ENCODE measurements around the gene TAC4. TPM values are rescaled to one million over a fixed set of nuclear protein-coding genes. Genes with fewer than 3 reads are reported as not detected.

The TAC4 gene
- total and polyA plus RNA-seq, 2 of the 13 experiments (the other 11 are each of a cell fraction or from before 2014, with no cell fraction given): not detected

DNA sequence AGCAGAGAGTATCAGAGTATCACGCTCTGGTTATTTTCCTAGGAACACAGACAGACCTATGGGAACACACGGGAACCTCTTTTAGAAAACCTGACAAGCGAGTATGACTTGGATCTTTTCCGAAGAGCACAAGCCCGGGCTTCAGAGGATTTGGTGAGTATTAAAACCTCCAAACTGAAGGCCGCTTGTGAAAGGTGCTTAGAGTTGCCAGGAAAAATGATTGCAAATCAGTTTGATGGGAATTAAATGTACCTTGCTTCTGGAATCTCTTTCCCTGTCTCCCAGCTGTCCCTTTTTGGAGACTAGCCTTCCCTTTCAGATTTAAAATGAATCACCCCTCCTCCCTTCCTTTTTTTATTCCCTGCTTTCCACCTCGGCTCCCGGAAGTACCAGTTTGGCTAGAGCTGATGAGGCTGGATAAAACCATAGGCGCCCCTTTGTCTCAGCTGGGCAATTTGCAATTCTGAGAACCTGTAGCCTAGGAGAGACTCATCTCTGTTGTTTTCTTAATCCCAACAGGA is 32.0 kb downstream of the TAC4 start:
- ATAC-seq (no peak), FAIRE-seq (no peak), DNase-seq (ENCODE audit: low spot score) (no peak)
- ChIA-PET POLR2A (no interaction called here), CTCF (ENCODE audit: low intra/inter-chr PET ratio, low total read pairs) (no interaction called here)
- no TSS peak for BruUV-seq (replicated peaks)
- TF ChIP-seq SETDB1 (CRISPR knock-in tag; IDR thresholded peaks at IDR 0.05; ENCODE audit: borderline replicate concordance): no peak
- TF ChIP-seq, protein P1, sequence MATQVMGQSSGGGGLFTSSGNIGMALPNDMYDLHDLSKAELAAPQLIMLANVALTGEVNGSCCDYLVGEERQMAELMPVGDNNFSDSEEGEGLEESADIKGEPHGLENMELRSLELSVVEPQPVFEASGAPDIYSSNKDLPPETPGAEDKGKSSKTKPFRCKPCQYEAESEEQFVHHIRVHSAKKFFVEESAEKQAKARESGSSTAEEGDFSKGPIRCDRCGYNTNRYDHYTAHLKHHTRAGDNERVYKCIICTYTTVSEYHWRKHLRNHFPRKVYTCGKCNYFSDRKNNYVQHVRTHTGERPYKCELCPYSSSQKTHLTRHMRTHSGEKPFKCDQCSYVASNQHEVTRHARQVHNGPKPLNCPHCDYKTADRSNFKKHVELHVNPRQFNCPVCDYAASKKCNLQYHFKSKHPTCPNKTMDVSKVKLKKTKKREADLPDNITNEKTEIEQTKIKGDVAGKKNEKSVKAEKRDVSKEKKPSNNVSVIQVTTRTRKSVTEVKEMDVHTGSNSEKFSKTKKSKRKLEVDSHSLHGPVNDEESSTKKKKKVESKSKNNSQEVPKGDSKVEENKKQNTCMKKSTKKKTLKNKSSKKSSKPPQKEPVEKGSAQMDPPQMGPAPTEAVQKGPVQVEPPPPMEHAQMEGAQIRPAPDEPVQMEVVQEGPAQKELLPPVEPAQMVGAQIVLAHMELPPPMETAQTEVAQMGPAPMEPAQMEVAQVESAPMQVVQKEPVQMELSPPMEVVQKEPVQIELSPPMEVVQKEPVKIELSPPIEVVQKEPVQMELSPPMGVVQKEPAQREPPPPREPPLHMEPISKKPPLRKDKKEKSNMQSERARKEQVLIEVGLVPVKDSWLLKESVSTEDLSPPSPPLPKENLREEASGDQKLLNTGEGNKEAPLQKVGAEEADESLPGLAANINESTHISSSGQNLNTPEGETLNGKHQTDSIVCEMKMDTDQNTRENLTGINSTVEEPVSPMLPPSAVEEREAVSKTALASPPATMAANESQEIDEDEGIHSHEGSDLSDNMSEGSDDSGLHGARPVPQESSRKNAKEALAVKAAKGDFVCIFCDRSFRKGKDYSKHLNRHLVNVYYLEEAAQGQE (IDR thresholded peaks at IDR 0.05; ENCODE audit: borderline replicate concordance in 1 of 2, low read depth in 1 of 2, low read length in 2 of 2): no peak
- TF ChIP-seq ARID2 (CRISPR knock-in tag; IDR thresholded peaks at IDR 0.05; ENCODE audit: borderline replicate concordance): no peak
- no peak for TF ChIP-seq FOSL2 (CRISPR knock-in tag; IDR thresholded peaks at IDR 0.05)
- TF ChIP-seq REL (CRISPR knock-in tag; conservative IDR thresholded peaks at IDR 0.05): no peak
- TF ChIP-seq ZNF616 (CRISPR knock-in tag; IDR thresholded peaks at IDR 0.05; ENCODE audit: low read depth): no peak
- TF ChIP-seq, protein P2, sequence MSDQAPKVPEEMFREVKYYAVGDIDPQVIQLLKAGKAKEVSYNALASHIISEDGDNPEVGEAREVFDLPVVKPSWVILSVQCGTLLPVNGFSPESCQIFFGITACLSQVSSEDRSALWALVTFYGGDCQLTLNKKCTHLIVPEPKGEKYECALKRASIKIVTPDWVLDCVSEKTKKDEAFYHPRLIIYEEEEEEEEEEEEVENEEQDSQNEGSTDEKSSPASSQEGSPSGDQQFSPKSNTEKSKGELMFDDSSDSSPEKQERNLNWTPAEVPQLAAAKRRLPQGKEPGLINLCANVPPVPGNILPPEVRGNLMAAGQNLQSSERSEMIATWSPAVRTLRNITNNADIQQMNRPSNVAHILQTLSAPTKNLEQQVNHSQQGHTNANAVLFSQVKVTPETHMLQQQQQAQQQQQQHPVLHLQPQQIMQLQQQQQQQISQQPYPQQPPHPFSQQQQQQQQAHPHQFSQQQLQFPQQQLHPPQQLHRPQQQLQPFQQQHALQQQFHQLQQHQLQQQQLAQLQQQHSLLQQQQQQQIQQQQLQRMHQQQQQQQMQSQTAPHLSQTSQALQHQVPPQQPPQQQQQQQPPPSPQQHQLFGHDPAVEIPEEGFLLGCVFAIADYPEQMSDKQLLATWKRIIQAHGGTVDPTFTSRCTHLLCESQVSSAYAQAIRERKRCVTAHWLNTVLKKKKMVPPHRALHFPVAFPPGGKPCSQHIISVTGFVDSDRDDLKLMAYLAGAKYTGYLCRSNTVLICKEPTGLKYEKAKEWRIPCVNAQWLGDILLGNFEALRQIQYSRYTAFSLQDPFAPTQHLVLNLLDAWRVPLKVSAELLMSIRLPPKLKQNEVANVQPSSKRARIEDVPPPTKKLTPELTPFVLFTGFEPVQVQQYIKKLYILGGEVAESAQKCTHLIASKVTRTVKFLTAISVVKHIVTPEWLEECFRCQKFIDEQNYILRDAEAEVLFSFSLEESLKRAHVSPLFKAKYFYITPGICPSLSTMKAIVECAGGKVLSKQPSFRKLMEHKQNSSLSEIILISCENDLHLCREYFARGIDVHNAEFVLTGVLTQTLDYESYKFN (CRISPR knock-in tag; conservative IDR thresholded peaks at IDR 0.05): no peak
- no peak for TF ChIP-seq ZBTB1 (CRISPR knock-in tag; IDR thresholded peaks at IDR 0.05; ENCODE audit: borderline replicate concordance)
- no peak for TF ChIP-seq KLF6 (CRISPR knock-in tag; IDR thresholded peaks at IDR 0.05)
- no peak for TF ChIP-seq ZNF234 (CRISPR knock-in tag; conservative IDR thresholded peaks at IDR 0.05)
- TF ChIP-seq MTA1 (CRISPR knock-in tag; IDR thresholded peaks at IDR 0.05; ENCODE audit: borderline replicate concordance): no peak
- Histone ChIP-seq H3K4me2 (ENCODE audit: low read depth, low read length) (no peak overlapping the region), H3K27me3 (ENCODE audit: control insufficient read depth in 1 of 2, insufficient read depth in 2 of 2, low read length in 2 of 2) (no peaks in the 10 kb centered on the region), H4K20me1 (ENCODE audit: insufficient read depth, low read length) (no peaks in the 10 kb centered on the region), H3K9me3 (ENCODE audit: low read length) (no peaks in the 10 kb centered on the region), H3K9ac (ENCODE audit: insufficient read depth, low read depth, low read length) (no peak overlapping the region), H3K27ac (ENCODE audit: extremely low read length, insufficient read depth, low read length) (no peak overlapping the region), H3K4me3 (replicated peaks in 1 of 3; ENCODE audit: insufficient read depth in 1 of 3, low read depth in 2 of 3, low read length in 3 of 3) (no peak overlapping the region), H2AFZ (ENCODE audit: low read length) (no peak overlapping the region), H3K4me1 (ENCODE audit: insufficient read depth, low read length) (no peaks in the 10 kb centered on the region), H3K79me2 (ENCODE audit: insufficient read depth, low read length) (no peaks in the 10 kb centered on the region), H3K36me3 (replicated peaks in 1 of 2; ENCODE audit: control insufficient read depth in 1 of 2, insufficient read depth in 2 of 2, low read length in 2 of 2) (peaks cover 40 to 82% of the 10 kb centered on the region in 2 experiments)
- in situ Hi-C loops (cut with HindIII; ENCODE audit: extremely low pct_ligation_motif_present, low pct_unique_long_range_greater_than_20kb): no loop called here
- intact Hi-C loops (cut with micrococcal nuclease; ENCODE audit: unreplicated experiment): no loop called here
- WGBS (ENCODE audit: low lambda C conversion rate): 95% methylated on average over 9 of the region's 9 CpGs

All from HepG2 (cell line).